ENCODE data around the gene PLA1A.

The PLA1A gene

DNA sequence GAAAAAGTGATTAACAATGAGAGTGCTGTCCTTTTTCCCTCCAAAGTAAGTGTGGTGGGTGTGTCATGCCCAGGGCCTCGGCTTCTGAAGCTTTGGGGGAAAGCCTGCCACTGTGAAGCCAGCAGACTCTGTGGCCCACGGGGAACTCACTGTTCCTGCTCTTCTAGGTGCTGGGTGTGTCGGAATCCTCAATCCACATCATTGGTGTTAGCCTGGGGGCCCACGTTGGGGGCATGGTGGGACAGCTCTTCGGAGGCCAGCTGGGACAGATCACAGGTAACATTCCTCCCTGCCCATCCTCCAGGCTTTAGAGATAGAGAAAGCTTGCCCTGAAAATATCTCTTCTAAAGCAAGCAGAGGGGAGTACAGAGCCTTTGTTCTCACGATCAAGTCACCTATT lies 11.6 kb downstream of the PLA1A start:
- DNase-seq (ENCODE audit: low read depth) = no peak

DNA sequence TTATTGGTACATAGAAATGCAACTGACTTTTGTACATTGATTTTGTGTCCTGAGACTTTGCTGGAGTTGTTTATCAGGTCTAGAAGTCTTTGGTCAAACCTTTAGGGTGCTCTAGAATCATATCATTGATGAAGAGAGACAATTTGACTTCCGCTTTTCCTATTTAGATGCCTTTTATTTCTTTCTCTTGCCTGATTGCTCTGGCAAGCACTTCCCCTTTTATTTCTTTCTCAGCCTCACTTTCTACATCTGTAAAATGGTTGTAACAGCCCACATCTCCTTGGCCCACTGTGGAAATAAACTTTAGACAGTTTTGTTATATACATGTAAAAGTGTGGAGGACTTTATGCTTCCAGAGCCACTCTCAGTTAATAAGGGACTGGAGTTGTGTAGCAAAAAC lies 14.0 kb downstream of the PLA1A start:
- DNase-seq (ENCODE audit: low read depth) = no peak

DNA sequence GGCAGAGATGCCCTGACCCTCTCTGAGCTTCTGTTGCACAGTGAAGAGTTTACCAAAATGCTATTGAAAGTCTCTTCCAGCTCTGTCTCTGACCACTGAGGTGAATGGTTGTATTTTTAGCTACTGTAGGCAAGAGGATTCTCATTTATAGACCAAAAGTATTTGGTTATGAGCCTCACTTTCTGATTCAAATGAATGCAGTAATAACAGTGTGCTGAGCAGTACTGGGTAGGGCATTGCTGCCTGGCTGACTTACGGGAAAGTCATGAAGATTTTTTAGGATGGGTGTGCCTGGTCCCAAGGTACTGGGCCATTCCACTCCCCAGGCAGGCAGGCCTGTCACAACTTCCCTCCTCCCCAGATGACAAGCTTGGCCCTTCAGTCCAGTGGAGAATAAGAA lies 15.5 kb downstream of the PLA1A start:
- DNase-seq (ENCODE audit: low read depth) = no peak

- no peak for DNase-seq (ENCODE audit: low read depth)
Observed at GRCh38 chr3:119613872-119614271, 16.2 kb downstream of the PLA1A start.

- DNase-seq (ENCODE audit: low read depth) = no peak
Observed at GRCh38 chr3:119616056-119616455, 18.4 kb downstream of the PLA1A start.

DNA sequence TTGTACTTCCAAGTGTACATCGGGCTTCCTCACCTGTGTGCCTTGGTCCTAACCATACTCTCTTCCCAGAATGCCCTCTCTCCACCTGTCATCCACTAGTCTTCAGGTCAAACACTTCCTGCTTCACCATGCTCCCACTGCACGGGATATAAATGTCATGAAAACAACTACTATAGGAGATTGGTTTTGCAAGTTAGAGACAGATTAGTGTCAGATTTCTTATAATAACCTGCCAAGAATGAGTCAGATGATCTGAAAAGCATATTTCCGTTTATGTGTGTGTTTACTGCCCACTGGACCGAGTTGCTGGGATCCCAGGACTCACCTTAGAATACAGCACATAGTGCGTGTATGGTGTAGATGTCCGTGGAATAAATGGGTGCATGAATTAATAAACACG lies 21.4 kb downstream of the PLA1A start:
- DNase-seq (ENCODE audit: low read depth) = no peak

DNA sequence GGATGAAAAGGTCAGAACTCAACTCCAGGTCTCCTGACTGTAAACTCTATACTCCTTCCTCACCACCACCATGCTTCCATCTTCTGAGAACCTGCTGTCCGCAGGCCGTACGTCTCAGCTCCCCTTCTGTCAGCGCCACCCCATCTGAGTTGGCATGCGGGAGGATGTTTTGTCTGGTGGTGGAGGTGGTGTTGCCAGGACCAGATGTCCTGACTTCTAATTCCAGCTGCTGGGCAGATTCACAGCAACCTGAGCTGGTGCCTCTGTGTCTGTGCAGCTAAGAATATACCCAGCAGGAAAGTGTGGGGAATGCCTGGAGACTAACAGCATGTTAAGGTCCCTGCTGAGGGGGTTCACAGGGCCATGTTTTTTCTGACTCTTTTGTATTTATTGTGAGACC lies 23.2 kb downstream of the PLA1A start:
- no peak for DNase-seq (ENCODE audit: low read depth)

- DNase-seq (ENCODE audit: low read depth) = no peak
Observed at GRCh38 chr3:119624002-119624720, 26.5 kb downstream of the PLA1A start.

GRCh38 chr3:119625451-119626153 lies 27.9 kb downstream of the PLA1A start:
- DNase-seq (ENCODE audit: low read depth) = no peak

- no peak for DNase-seq (ENCODE audit: low read depth)
Observed at GRCh38 chr3:119626196-119626595, 28.5 kb downstream of the PLA1A start.

GRCh38 chr3:119627461-119627860 lies 29.8 kb downstream of the PLA1A start:
- no peak for DNase-seq (ENCODE audit: low read depth)

GRCh38 chr3:119628390-119628789 lies 30.7 kb downstream of the PLA1A start:
- DNase-seq (ENCODE audit: low read depth) = no peak

GRCh38 chr3:119628816-119629445 lies 31.2 kb downstream of the PLA1A start:
- DNase-seq (ENCODE audit: low read depth) = peak; percentile 17

DNA sequence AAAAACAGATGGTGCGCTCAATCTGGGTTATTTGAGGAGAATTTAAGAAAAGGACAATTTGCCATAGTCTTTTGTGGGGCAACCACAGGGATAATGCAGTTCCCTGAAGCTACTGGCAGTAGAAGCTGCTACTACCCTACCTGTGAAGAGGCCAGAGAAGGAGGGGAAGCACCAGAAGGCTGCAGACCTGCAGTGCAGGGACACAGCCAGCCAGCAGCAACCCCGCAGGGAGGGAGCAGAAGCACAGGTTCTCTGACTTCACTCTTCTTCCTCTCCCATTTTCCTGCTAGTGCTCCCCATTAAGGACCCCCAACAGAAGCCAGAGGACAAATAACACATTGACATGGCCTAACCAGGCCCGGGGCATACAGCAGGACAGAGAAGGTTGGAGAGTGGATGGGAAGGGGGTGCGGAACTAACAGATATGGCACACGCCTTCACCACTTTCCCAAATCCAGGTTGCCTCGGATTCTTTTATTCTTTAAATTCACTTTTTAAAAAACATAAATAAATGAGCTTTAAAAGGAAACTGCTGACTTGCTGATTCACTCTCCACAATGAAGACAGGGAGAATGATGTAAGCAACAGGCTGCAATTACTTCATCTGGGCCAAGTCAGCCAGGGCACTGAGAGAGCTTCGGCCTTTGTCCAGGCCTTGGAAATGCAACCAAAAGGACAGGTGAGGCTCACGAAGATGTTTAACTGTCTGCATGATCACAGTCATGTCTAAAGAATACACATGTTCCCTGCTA lies 32.6 kb downstream of the PLA1A start:
- DNase-seq (ENCODE audit: low read depth) = peak; percentile 64

DNA sequence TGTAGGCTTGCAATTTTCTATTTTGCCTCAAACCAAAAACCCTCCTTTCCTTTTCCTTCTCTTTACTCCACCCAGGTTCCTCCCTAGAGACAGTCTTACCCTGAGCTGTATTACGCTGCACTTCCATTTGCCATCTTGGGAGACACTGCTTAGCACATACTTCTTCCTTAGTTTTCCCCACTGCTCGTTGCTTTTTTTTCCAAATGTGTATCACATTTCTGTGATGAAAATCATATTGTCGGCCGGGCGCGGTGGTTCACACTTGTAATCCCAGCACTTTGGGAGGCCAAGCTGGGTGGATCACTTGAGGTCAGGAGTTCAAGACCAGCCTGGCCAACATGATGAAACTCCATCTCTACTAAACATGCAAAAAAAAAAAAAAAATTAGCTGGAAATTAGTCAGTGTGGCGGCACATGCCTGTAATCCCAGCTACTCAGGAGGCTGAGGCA lies 33.2 kb downstream of the PLA1A start:
- peak; percentile 23 for DNase-seq (ENCODE audit: low read depth)

DNA sequence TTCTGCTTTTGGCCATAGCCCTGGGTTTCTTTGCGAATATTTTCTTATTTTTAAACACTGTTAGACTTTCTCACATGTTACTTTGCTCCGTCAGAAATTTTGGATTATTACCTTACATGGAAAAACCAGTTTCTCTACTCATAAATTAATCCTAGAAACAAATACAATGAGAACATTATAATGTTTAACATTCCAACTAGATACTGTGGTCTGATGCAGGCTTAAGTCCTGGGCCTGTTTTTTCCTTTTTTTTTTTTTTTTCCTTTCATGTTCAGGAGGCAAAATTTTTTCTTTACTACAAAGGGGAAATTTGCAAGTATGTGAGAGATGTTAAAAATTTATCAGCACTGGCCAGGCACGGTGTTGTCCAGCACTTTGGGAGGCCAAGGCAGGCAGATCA lies 33.8 kb downstream of the PLA1A start:
- DNase-seq (ENCODE audit: low read depth) = no peak

GRCh38 chr3:119632216-119632615 lies 34.5 kb downstream of the PLA1A start:
- DNase-seq (ENCODE audit: low read depth) = no peak

DNA sequence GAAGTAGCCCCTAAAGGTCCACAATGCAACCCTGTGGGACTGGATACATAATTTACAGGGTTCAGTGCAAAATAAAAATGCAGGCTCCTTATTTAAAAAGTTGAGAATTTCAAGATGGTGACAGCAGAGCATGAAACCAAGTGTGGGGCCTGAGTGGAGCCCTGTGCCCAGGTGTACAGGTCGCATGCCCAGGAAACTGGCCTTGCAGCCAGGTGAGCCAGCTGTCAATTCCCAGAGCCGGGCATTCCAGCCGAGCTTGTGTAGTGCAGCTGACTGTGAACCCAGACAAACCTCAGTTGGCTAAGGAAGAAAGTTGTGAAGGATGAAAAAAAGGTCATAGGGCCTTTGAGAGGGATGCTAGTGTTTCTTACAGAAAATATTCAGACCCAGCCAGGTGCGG lies 35.1 kb downstream of the PLA1A start:
- DNase-seq (ENCODE audit: low read depth) = no peak

GRCh38 chr3:119635719-119636118 lies 38.0 kb downstream of the PLA1A start:
- DNase-seq (ENCODE audit: low read depth) = no peak

DNA sequence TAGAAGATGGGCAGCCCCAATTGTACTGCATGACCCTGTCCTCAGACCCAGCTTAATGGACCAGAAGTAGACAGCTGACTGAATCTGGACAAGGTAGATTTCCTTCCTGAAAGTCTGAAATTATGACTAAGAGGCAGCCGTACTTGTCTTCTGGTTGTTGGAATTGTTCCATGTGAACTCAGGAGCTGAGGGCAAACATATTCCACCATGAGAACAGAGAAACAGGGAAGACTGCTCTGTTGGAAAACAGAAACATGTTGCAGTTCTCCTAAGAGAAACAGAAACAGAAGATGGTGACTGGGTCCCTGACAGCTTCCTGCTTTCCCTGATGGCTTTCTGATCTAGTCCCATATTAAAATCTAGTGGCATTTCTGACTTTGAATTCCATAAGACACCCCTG lies 38.6 kb downstream of the PLA1A start:
- DNase-seq (ENCODE audit: low read depth) = no peak

GRCh38 chr3:119636891-119637611 lies 39.4 kb downstream of the PLA1A start:
- no peak for DNase-seq (ENCODE audit: low read depth)
